Endothelial cell of umbilical vein (primary cell): ENCODE results near the gene UBE2E3. TPM values are rescaled to one million over a fixed set of nuclear protein-coding genes. Genes with fewer than 3 reads are reported as not detected.

Source experiments
- BruUV-seq: library from RNA; stranded (reverse); fragments of 400-500 nt; replicated peaks from 2 replicates; lab custom pipeline; 2021; lab: Mats Ljungman, UMichigan
- CTCF ChIA-PET: fragments of 300-600, 350-600 bp; sonication (Branson Sonifier 250); formaldehyde crosslinking; loops from one replicate; lab custom pipeline; 2021; ENCODE audit warnings: antibody characterized with exemption, inconsistent platforms; lab: Charles Lee
- POLR2A ChIA-PET: fragments of 300-600, 350-600 bp; sonication (Branson Sonifier 250); formaldehyde crosslinking; loops from one replicate; lab custom pipeline; 2021; ENCODE audit warnings: antibody characterized with exemption, inconsistent platforms; lab: Charles Lee
- DNase-seq: peaks from one replicate; pipeline ENCODE4 v3.0.0-alpha.2; 2011; ENCODE audit warnings: low read depth, low spot score
- FAIRE-seq: peaks from 2 replicates; lab custom pipeline; 2011; peaks lifted over from hg19 to GRCh38; lab: Jason Lieb, UNC
- H2AFZ ChIP-seq: 2 replicates; pipeline ENCODE4 v1.6.0; 2012; ENCODE audit warnings: low read depth, low read length, control low read depth, inconsistent platforms
- H3K27ac ChIP-seq: 2 replicates; pipeline ENCODE4 v1.5.1; 2011; ENCODE audit warnings: low read depth, mild to moderate bottlenecking, control low read depth, low read length, moderate library complexity; ENCODE audit not compliant: insufficient read depth
- H3K27me3 ChIP-seq, 2 experiments: 2 replicates each; pipeline versions ENCODE4 v1.6.0 to v1.6.1; 2011; ENCODE audit warnings: low read length in 2 of 2, mixed read lengths in 1 of 2; ENCODE audit not compliant: control insufficient read depth in 2 of 2, insufficient read depth in 2 of 2
- H3K36me3 ChIP-seq, 2 experiments: 2 replicates in 1 of 2; 3 replicates in 1 of 2; pipeline ENCODE4 v1.5.1; 2011; ENCODE audit warnings: low read length in 2 of 2, mild to moderate bottlenecking in 1 of 2, moderate library complexity in 1 of 2; ENCODE audit not compliant: control insufficient read depth in 2 of 2, insufficient read depth in 2 of 2; ENCODE audit errors: extremely low read depth in 1 of 2
- H3K4me1 ChIP-seq: 3 replicates; pipeline ENCODE4 v1.5.1; 2011; ENCODE audit warnings: mild to moderate bottlenecking, low read length; ENCODE audit not compliant: control insufficient read depth, insufficient read depth; ENCODE audit errors: extremely low read depth
- H3K4me2 ChIP-seq: 2 replicates; pipeline ENCODE4 v1.6.1; 2011; ENCODE audit warnings: low read length, control low read depth, mixed read lengths; ENCODE audit not compliant: insufficient read depth
- H3K4me3 ChIP-seq, 3 experiments: fragments of 200-600 bp in 1 of 3; sonication (generic), shearing (Covaris generic) in 1 of 3; replicated peaks in 1 of 3; 2 replicates each; pipeline ENCODE4 v1.5.1; 2011 to 2016; ENCODE audit warnings: control low read depth in 3 of 3, low read length in 3 of 3, mild to moderate bottlenecking in 2 of 3, inconsistent platforms in 1 of 3, low read depth in 1 of 3, moderate library complexity in 1 of 3; ENCODE audit not compliant: insufficient read depth in 1 of 3
- H3K79me2 ChIP-seq: 2 replicates; pipeline ENCODE4 v1.6.0; 2012; ENCODE audit warnings: low read length, inconsistent platforms; ENCODE audit not compliant: control insufficient read depth, insufficient read depth
- H3K9ac ChIP-seq: replicated peaks from 2 replicates; pipeline ENCODE3; 2011; ENCODE audit warnings: low read length, control low read depth; ENCODE audit not compliant: insufficient read depth; ENCODE audit errors: extremely low read depth
- H3K9me1 ChIP-seq: replicated peaks from 3 replicates; pipeline ENCODE4 v1.6.0; 2011; ENCODE audit warnings: mild to moderate bottlenecking, low read length; ENCODE audit not compliant: control insufficient read depth, insufficient read depth; ENCODE audit errors: extremely low read depth
- H3K9me3 ChIP-seq: replicated peaks from 2 replicates; pipeline ENCODE4 v1.5.1; 2012; ENCODE audit warnings: low read length, inconsistent platforms; ENCODE audit not compliant: control insufficient read depth, insufficient read depth
- H4K20me1 ChIP-seq: replicated peaks from 2 replicates; pipeline ENCODE3; 2011; ENCODE audit warnings: mild to moderate bottlenecking, low read length; ENCODE audit not compliant: control insufficient read depth, insufficient read depth; ENCODE audit errors: extremely low read depth
- EZH2 ChIP-seq: IDR thresholded peaks from 2 replicates; pipeline ENCODE4 v1.6.1; 2012; ENCODE audit warnings: borderline replicate concordance, low read depth, mild to moderate bottlenecking, moderate library complexity, low read length, inconsistent platforms; ENCODE audit not compliant: severe bottlenecking
- FOS ChIP-seq: IDR thresholded peaks from 2 replicates; pipeline ENCODE4 v1.6.1; 2011; ENCODE audit warnings: mild to moderate bottlenecking, low read length, moderate library complexity, borderline replicate concordance; ENCODE audit not compliant: insufficient read depth
- GATA2 ChIP-seq: IDR thresholded peaks from 2 replicates; pipeline ENCODE4 v1.7.0; 2011; ENCODE audit warnings: low read depth, mild to moderate bottlenecking, moderate library complexity, mixed read lengths, low read length; ENCODE audit not compliant: insufficient read length, insufficient read depth
- JUN ChIP-seq: IDR thresholded peaks from 2 replicates; pipeline ENCODE4 v1.6.1; 2011; ENCODE audit warnings: borderline replicate concordance, low read depth; ENCODE audit not compliant: insufficient read length, insufficient read depth
- MYC ChIP-seq: IDR thresholded peaks from one replicate; pipeline ENCODE4 v1.6.1; 2011; ENCODE audit warnings: mild to moderate bottlenecking, low read depth, low read length
- POLR2A ChIP-seq: IDR thresholded peaks from 2 replicates; pipeline ENCODE4 v1.6.1; 2012; ENCODE audit warnings: low read depth, mild to moderate bottlenecking, control low read depth, low read length
- POLR2AphosphoS5 ChIP-seq: IDR thresholded peaks from 2 replicates; pipeline ENCODE4 v1.6.1; 2012; ENCODE audit warnings: low read depth, mild to moderate bottlenecking, control low read depth, low read length, moderate library complexity; ENCODE audit not compliant: insufficient read depth
- dilution Hi-C: fragments of 300-500 bp; cut with MboI; formaldehyde crosslinking; loops from one replicate; pipeline ENCODE4 v1.15.0; 2019; ENCODE audit warnings: low sequenced_read_pairs; ENCODE audit not compliant: extremely low pct_ligation_motif_present
- intact Hi-C: fragments of 100-400 bp; cut with micrococcal nuclease; formaldehyde crosslinking; loops from one replicate; pipeline ENCODE4 v1.10.0; 2022
- polyA plus RNA-seq, 4 experiments: library from polyadenylated mRNA; depleted of rRNA in 3 of 4; stranded (reverse) in 3 of 4; unstranded in 1 of 4; fragments of >200 nt; gene quantifications; 2 replicates each; pipeline versions ENCODE4 v1.2.1 to v1.2.3, GENCODE V29; 2011 to 2012; ENCODE audit warnings: missing spikeins in 1 of 4
- total RNA-seq: library from RNA; stranded (reverse); gene quantifications from 2 replicates; pipeline ENCODE4 v1.2.3, GENCODE V29; 2021
- TF ChIP-seq, protein P1 (sequence below): IDR thresholded peaks from 2 replicates; pipeline ENCODE4 v1.6.1; 2011; ENCODE audit not compliant: insufficient read depth, insufficient read length
- TF ChIP-seq, protein P2 (sequence below), 2 donors: IDR thresholded peaks; 1 replicate in 1 of 2; 2 replicates in 1 of 2; pipeline ENCODE4 v1.5.1; 2011; ENCODE audit warnings: low read length in 2 of 2, mild to moderate bottlenecking in 2 of 2, moderate library complexity in 2 of 2, control low read depth in 1 of 2, inconsistent platforms in 1 of 2, low read depth in 1 of 2; ENCODE audit not compliant: insufficient read depth in 1 of 2; ENCODE audit errors: extremely low read depth in 1 of 2

The UBE2E3 gene
- total and polyA plus RNA-seq, 2 donors (not counting 3 experiments of a cell fraction or from before 2014, with no cell fraction given): 81.5 to 107 TPM

DNA sequence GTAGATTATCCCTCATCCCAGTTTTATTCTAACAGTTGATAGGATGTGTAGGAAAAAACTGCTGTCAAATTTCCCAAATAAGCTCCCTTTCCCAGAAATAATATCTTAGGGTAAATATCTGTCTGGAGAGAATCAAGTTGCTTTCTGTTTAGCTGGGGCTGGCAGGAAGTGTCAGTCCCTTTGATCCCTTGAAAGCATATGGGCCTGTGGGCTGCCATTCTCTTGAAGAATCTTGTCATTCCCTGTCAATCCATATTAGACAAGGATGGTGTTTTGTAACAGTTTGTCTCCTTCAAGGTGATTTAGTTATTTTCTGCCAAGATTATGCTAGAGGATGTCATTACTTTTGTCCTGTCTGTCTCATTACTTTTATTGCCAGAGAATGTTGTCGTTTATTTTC is 37.1 kb upstream of the UBE2E3 start:
- no TSS peak for BruUV-seq
- intact Hi-C loops (no loop called here), dilution Hi-C loops (no loop called here)
- no peak for DNase-seq
- Histone ChIP-seq H3K9ac (no peak overlapping the region), H2AFZ (no peak overlapping the region), H3K27ac (no peak overlapping the region), H3K4me1 (no peaks in the 10 kb centered on the region), H3K4me2 (no peak overlapping the region), H3K27me3 (peaks cover 0 to under 1% of the 10 kb centered on the region in 2 experiments), H4K20me1 (no peaks in the 10 kb centered on the region), H3K4me3 (no peak overlapping the region), H3K9me1 (no peaks in the 10 kb centered on the region), H3K79me2 (no peaks in the 10 kb centered on the region), H3K36me3 (no peaks in the 10 kb centered on the region), H3K9me3 (no peaks in the 10 kb centered on the region)
- TF ChIP-seq GATA2: no peak
- TF ChIP-seq, protein P1, sequence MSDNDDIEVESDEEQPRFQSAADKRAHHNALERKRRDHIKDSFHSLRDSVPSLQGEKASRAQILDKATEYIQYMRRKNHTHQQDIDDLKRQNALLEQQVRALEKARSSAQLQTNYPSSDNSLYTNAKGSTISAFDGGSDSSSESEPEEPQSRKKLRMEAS: no peak
- TF ChIP-seq FOS: no peak
- TF ChIP-seq POLR2AphosphoS5: no peak
- TF ChIP-seq MYC: no peak
- TF ChIP-seq POLR2A: no peak
- TF ChIP-seq, protein P2, sequence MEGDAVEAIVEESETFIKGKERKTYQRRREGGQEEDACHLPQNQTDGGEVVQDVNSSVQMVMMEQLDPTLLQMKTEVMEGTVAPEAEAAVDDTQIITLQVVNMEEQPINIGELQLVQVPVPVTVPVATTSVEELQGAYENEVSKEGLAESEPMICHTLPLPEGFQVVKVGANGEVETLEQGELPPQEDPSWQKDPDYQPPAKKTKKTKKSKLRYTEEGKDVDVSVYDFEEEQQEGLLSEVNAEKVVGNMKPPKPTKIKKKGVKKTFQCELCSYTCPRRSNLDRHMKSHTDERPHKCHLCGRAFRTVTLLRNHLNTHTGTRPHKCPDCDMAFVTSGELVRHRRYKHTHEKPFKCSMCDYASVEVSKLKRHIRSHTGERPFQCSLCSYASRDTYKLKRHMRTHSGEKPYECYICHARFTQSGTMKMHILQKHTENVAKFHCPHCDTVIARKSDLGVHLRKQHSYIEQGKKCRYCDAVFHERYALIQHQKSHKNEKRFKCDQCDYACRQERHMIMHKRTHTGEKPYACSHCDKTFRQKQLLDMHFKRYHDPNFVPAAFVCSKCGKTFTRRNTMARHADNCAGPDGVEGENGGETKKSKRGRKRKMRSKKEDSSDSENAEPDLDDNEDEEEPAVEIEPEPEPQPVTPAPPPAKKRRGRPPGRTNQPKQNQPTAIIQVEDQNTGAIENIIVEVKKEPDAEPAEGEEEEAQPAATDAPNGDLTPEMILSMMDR (IDR thresholded peaks at IDR 0.05; ENCODE audit: extremely low read depth in 1 of 2, insufficient read depth in 1 of 2, low read depth in 1 of 2, low read length in 2 of 2): no peak
- TF ChIP-seq EZH2: no peak
- TF ChIP-seq JUN: no peak
- POLR2A ChIA-PET: no interaction called here
- FAIRE-seq: no peak
- CTCF ChIA-PET: no interaction called here
